Measurements from ENCODE around the gene TRPM3.

The TRPM3 gene

DNA sequence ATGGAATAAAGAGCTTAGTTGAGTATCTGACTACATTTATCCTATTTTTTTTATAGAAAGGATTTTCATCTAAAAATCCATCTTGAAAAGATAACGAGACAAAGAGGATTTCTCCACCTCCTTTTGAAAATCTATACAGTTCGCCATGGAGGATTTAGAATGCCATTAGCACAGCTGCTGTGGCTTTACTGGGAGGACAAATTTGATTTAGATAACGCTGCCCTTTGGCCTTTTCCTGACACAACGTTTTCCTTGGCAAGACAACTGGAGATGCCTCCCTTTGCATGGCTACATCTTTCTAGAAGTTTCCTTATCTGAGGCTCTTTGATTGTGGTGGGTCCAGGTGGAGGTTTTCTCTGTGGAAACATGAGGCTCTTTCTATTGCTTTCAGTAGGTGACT is 560.3 kb downstream of the TRPM3 start:
- TF ChIP-seq CTCF (IDR thresholded peaks at IDR 0.05): no peak

DNA sequence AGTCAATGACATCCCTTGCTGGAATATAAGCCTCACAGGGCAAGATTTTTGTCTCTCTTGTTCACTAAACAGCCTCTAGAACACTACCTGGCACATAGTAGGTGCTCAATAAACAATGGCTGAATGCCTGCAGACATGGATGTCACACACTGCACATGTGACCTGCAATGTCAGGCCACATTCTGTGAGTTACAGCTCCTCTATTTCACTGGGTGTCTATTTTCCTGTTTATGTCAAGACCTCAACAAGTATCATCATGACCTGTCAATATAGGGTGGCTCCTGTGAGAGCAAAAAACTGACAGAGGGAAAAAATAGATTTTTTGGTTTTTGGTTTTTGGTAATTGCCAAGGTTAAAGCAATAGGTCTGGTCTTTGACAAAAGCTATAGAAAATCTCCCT is 562.3 kb downstream of the TRPM3 start:
- Histone ChIP-seq H3K4me3 (ENCODE audit: low read depth, low read length) (no peak overlapping the region), H3K9ac (no peak overlapping the region), H3K9me3 (ENCODE audit: control insufficient read depth, low read length) (no peaks in the 10 kb centered on the region), H3K4me1 (no peaks in the 10 kb centered on the region), H3K79me2 (no peaks in the 10 kb centered on the region), H3K36me3 (ENCODE audit: control insufficient read depth, insufficient read depth, low read length) (no peaks in the 10 kb centered on the region), H3K27ac (no peak overlapping the region), H3K27me3 (ENCODE audit: control insufficient read depth, insufficient read depth, low read length) (no peaks in the 10 kb centered on the region), H2AFZ (no peak overlapping the region), H3K4me2 (ENCODE audit: low read length) (no peak overlapping the region)
- no peak for TF ChIP-seq CTCF (IDR thresholded peaks at IDR 0.05)

More for the DNA sequence above, 560.3 kb downstream of the TRPM3 start:
- H3K36me3 ChIP-seq (ENCODE audit: control insufficient read depth, insufficient read depth, low read length): no peaks in the 10 kb centered on the region
- no peaks in the 10 kb centered on the region for H3K9me3 ChIP-seq (ENCODE audit: control insufficient read depth, low read length)
- H3K9ac ChIP-seq: no peak overlapping the region
- H3K79me2 ChIP-seq: no peaks in the 10 kb centered on the region
- H3K27ac ChIP-seq: peak overlapping the region; percentile 57
- H3K4me1 ChIP-seq: peaks cover 4% of the 10 kb centered on the region
- no peak overlapping the region for H2AFZ ChIP-seq
- no peaks in the 10 kb centered on the region for H3K27me3 ChIP-seq (ENCODE audit: control insufficient read depth, insufficient read depth, low read length)
- no peak overlapping the region for H3K4me3 ChIP-seq (ENCODE audit: low read depth, low read length)
- H3K4me2 ChIP-seq (ENCODE audit: low read length): no peak overlapping the region

DNA sequence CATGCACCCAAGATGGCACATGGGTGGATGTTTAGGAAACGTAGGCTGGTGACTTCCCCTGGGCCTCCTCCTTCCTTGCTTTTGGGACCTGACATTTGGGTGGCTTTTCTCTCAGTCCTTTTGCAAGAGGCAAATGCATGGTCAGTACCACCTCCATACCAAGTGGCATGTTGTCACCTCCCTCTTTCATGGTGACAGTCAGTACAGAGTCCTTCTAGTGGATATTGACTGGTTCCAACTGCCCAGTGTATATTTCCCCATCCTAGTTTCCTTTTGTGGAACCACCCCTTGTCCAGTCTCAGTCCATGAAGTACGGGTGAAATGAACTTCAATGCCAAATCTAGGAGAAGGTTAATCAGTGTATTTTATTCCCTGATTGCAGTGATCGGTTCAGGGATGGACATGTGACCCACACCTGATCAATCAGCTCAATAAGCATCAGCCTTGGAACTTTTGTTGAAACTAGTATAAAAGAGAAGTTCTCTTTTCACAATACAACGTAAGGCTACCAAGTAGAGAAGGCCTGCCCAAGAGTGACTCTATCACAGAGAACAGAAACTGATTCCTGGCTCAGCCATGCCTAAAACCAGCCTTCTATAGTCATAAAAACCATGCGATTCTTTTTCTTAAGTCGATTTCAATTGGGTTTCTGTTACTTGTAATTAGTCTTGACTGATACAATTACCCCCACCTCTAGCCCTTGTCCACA is 563.6 kb downstream of the TRPM3 start:
- Histone ChIP-seq H3K27me3 (ENCODE audit: control insufficient read depth, insufficient read depth, low read length) (no peaks in the 10 kb centered on the region), H3K4me1 (no peaks in the 10 kb centered on the region), H3K79me2 (no peaks in the 10 kb centered on the region), H3K36me3 (ENCODE audit: control insufficient read depth, insufficient read depth, low read length) (no peaks in the 10 kb centered on the region), H3K27ac (no peak overlapping the region), H3K9me3 (ENCODE audit: control insufficient read depth, low read length) (no peaks in the 10 kb centered on the region), H2AFZ (no peak overlapping the region), H3K4me3 (ENCODE audit: low read depth, low read length) (no peak overlapping the region), H3K9ac (no peak overlapping the region), H3K4me2 (ENCODE audit: low read length) (no peak overlapping the region)
- TF ChIP-seq CTCF (IDR thresholded peaks at IDR 0.05): no peak

DNA sequence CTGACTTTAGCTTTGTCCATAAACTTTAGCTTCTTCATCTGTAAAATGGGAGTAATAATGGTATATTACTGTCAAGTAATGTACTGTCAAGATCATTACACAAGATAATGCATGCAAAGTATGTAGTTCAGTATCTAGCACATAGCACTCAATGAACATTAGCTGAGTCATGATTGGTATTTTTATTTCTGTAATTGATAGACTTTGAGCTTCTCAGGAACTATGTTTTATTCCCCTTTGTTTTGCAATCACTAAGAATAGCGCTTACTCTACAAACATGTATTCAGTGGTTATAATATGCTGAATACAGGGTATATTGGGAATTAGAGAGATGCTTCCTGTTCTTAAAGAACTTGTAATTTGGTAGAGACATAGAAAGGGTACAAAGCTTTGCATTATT is 564.6 kb downstream of the TRPM3 start:
- Histone ChIP-seq H3K4me3 (ENCODE audit: low read depth, low read length) (no peak overlapping the region), H3K27me3 (ENCODE audit: control insufficient read depth, insufficient read depth, low read length) (no peaks in the 10 kb centered on the region), H3K9me3 (ENCODE audit: control insufficient read depth, low read length) (no peaks in the 10 kb centered on the region), H3K4me2 (ENCODE audit: low read length) (no peak overlapping the region), H3K9ac (no peak overlapping the region), H3K27ac (no peak overlapping the region), H3K36me3 (ENCODE audit: control insufficient read depth, insufficient read depth, low read length) (no peaks in the 10 kb centered on the region), H2AFZ (no peak overlapping the region), H3K4me1 (no peaks in the 10 kb centered on the region), H3K79me2 (no peaks in the 10 kb centered on the region)
- no peak for TF ChIP-seq CTCF (IDR thresholded peaks at IDR 0.05)

- H3K27ac ChIP-seq: no peak overlapping the region
- no peaks in the 10 kb centered on the region for H3K36me3 ChIP-seq (ENCODE audit: control insufficient read depth, insufficient read depth, low read length)
Observed at GRCh38 chr9:70554881-70555280, 566.5 kb downstream of the TRPM3 start.

More at GRCh38 chr9:70554881-70555280, 566.5 kb downstream of the TRPM3 start:
- Histone ChIP-seq H3K27me3 (ENCODE audit: control insufficient read depth, insufficient read depth, low read length) (no peaks in the 10 kb centered on the region), H3K4me3 (ENCODE audit: low read depth, low read length) (no peak overlapping the region), H3K79me2 (no peaks in the 10 kb centered on the region), H2AFZ (no peak overlapping the region), H3K4me2 (ENCODE audit: low read length) (no peak overlapping the region), H3K4me1 (no peaks in the 10 kb centered on the region), H3K9ac (no peak overlapping the region), H3K9me3 (ENCODE audit: control insufficient read depth, low read length) (no peaks in the 10 kb centered on the region)
- no peak for TF ChIP-seq CTCF (IDR thresholded peaks at IDR 0.05)
